ENCODE data around the gene GPR39.

- no peak for TF ChIP-seq CTCF (IDR thresholded peaks at IDR 0.05)
- no peak for TF ChIP-seq POLR2AphosphoS5 (IDR thresholded peaks at IDR 0.05)
- TF ChIP-seq POLR2A (IDR thresholded peaks at IDR 0.05), result no peak
- TF ChIP-seq EP300 (IDR thresholded peaks at IDR 0.05), result no peak
Observed at GRCh38 chr2:132441051-132441450, 24.4 kb downstream of the GPR39 start.
